Ovary (tissue), 3 donors: Measurements from ENCODE around the gene ARHGAP22.

Source experiments
- CTCF ChIP-seq, 3 donors: fragments of 450-650 bp in 2 of 3; fragments of 200-600 bp in 1 of 3; IDR thresholded peaks; one replicate each; pipeline versions ENCODE4 v1.5.1 to v1.8.0; 2016 to 2022; ENCODE audit warnings: antibody characterized with exemption in 3 of 3, mild to moderate bottlenecking in 1 of 3
- POLR2A ChIP-seq: fragments of 450-650 bp; IDR thresholded peaks from one replicate; pipeline ENCODE4 v1.6.1; 2017; ENCODE audit warnings: antibody characterized with exemption, mild to moderate bottlenecking, moderate library complexity
- donor health status: DM: no; HTN: no; CAD: no.

GRCh38 chr10:48551861-48552591, 52.8 kb downstream of the ARHGAP22 start:
- TF ChIP-seq POLR2A: no peak
- peak in 2 of 3 donors; percentile 34 to 78 for TF ChIP-seq CTCF (IDR thresholded peaks at IDR 0.05)
